GM04503 (cell line): ENCODE results near the gene MGAT5.

Source experiments
- DNase-seq: peaks from one replicate; pipeline ENCODE4 v3.0.0-alpha.2; 2012; ENCODE audit warnings: low read depth

MGAT5 gene

DNA sequence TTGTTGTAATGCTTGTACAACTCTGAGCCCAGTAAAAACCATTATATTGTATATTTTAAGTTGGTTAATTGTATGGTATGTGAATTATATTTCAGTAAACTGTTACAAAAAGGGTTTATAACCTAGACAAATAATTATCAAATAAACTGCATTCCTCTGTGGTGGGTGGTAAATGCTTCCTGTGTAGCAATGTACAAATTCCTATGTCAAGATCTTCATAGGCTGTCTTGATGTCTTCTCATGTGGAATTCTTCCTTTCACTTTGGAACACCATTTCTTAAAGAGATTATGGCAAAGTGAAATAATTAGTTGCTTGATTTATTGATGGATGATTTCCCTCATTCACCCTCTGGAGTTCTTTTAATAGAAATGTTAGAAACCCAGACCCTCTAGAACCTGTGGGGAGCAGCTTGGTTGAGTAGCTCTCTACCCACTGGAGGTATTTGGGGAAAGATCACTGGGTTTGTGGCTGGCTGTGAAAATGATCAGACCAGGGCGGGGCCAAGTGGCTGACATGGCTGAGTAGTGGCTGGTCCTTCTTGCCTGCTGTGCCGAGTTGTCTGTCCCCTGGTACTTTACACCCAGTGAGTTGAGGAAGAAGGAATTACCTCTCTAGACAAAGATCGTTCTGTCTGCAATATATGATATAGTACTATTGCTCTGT is 22.4 kb upstream of the MGAT5 start:
- no peak for DNase-seq

GRCh38 chr2:134231965-134232340 is 21.9 kb upstream of the MGAT5 start:
- peak; percentile 63 for DNase-seq

- no peak for DNase-seq
Measured at GRCh38 chr2:134232461-134232860, 21.4 kb upstream of the MGAT5 start.

DNA sequence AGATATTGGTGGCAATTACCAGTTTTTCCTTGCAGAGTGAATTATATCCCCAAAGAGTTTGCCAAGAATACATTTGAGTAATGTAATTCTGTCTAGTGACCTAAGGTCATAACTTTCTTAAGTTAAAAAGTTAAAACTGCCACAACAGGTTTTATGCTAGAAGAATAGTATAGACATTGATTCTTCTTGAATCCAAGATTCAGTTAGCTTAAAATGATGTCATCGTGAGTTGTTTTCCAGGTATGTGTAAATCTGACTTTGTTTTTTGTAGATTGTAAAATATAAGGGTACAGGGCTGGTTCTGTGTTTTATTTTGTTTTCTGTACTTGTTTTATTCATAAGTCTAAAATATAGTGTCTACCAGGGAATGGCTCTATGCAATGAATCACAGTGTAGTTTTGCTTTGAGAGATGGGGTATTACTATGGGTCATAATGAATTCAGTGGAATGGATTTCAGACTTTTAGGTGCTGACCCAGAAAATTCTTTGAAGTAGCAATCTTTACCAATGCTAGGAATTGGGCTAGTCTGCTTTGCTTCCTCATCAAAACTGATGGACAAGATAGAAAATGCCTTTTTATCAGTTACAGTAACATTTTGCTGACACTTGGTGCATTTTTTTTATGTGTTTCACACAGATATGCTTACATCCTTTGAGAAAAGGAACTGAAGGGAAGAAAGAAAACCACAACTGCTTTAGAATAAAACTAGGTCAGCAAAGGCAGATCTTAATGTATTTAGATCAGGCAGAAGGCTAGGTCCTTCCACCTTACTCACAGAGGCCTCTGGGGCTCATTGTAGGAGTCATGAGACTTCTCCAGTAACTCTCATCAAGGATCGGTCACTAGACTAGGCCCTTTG is 20.8 kb upstream of the MGAT5 start:
- DNase-seq: no peak

GRCh38 chr2:134233728-134234136 is 20.1 kb upstream of the MGAT5 start:
- DNase-seq: no peak

- no peak for DNase-seq
Measured at GRCh38 chr2:134234535-134234934, 19.3 kb upstream of the MGAT5 start.

- DNase-seq: no peak
Measured at GRCh38 chr2:134235510-134236144, 18.2 kb upstream of the MGAT5 start.

- DNase-seq: no peak
Measured at GRCh38 chr2:134238371-134238770, 15.5 kb upstream of the MGAT5 start.

DNA sequence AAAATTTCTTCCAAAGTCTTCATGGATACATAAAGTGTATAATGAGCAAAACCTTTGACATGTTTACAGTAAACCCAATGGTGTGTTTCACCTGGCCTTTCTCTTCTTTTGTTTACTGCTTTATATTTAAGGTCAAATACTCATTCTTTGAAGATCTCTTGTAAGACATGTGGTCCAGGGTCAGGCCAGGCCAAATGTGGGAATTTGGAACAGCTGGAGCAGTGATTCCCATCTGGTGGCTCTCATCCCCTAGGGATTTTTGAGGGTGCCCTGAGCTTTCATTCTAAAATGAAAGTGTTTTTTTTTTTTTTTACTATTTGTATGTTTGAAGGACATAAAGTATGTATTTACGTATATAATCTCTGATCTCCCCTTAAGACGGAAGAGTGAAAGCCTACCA is 13.8 kb upstream of the MGAT5 start:
- no peak for DNase-seq

DNA sequence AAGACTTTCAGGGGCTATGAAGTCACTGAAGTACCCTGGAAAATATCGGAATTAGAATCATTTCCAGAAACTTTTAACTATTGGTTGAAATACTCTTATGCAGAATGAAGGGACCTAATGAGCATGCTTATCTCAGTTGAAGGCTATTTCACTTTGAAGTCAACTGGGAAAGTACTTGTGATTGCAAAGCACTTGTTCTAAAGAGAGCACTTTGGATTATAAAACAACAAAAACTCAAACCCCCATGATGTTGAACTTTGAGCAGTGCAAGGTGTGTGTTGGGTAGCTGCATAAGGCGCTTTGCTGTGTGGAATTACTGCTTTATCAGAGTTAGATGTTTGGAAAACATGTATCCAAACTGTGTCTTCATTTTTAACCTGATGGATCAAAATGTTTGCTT is 12.0 kb upstream of the MGAT5 start:
- DNase-seq: no peak

DNA sequence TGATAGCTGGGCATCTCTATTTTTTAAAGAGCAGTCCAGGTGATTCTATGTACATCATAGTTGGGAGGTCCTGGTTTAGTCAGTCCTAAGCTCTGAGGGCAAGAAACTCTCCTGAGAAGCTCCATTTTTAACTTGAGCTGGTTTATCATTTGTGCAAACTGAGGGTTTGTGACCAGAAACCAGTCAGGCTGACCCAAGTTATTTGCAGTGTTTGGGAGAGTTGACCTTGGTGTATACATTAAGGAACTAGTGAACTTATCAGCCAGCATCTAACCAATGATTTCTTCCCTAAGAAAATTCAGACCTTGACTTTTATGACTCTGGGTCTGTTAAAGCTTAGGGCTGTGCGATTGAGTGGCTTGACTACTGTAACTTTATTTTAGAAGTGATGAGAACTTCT is 10.6 kb upstream of the MGAT5 start:
- DNase-seq: no peak

DNA sequence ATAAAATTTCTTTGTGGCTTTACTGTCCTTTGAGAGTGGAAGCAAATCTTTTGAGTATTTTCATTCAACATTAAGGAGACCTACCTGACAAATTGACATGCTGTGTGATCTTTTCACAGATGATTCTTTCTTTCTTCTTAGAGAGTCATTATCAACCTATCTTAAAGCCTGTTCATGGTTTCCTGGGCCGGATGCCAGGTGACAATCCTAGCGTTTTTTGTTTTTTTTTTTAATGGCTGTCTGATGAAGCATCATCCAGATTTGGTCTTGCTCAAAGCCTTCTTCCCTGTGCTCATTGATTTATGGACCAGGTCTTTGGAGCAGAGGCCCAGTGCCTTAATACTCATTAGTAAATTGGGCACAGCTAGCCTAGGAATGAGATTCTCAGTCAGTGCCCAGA is 9.8 kb upstream of the MGAT5 start:
- DNase-seq: no peak

GRCh38 chr2:134244587-134244986 is 9.3 kb upstream of the MGAT5 start:
- no peak for DNase-seq

DNA sequence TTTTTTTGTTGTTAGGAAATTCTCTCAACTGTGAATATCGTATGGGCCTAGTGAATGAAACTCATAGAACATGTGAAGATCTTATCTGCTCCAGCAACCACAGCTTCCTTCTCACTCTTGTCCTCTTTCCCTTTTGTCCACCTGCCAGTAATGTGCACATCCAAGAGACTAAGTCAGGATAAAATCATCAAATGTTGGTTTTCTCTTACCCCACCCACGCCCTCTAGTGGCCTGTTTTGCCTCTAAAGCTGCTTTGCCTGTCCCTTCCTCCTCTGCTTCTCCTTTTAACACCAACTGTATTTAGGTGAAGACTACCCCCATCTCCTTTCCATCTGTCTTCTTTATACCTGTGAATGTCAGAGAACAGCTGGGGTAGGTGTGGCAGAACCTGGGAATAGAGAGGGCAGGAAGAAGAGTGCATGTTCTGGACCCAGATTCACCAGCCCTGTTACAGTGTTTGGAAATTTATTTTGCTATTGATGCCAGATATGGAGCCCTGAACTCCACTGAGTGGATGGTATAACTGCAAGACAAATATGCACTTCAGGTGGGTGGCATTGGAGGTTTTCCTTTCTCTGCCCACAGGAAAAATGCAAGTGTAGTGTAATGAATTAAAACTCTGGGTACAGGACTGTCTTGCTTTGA is 8.4 kb upstream of the MGAT5 start:
- no peak for DNase-seq

- DNase-seq: no peak
Measured at GRCh38 chr2:134246154-134246874, 7.6 kb upstream of the MGAT5 start.

DNA sequence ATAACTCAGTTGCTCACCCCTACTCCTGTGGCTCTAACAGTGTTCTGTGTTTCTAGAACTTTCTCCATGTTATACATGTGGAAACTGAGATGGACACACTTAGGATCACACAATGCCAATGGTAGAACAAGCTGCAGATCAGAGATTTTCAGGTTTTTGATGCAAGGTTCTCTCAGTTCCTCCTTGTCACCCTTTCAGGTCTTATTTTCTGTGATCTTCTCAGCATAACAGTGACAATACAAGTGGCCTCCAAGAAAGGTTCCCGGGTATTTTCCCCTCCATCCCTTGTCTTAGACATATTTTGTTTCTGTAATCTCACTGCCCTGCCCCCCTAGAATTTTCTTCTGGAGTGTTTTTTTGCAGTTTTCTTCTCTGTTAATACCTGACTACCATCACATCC is 6.2 kb upstream of the MGAT5 start:
- DNase-seq: no peak

- DNase-seq: no peak
Measured at GRCh38 chr2:134248913-134249312, 5.0 kb upstream of the MGAT5 start.

GRCh38 chr2:134249755-134250154 is 4.1 kb upstream of the MGAT5 start:
- no peak for DNase-seq

DNA sequence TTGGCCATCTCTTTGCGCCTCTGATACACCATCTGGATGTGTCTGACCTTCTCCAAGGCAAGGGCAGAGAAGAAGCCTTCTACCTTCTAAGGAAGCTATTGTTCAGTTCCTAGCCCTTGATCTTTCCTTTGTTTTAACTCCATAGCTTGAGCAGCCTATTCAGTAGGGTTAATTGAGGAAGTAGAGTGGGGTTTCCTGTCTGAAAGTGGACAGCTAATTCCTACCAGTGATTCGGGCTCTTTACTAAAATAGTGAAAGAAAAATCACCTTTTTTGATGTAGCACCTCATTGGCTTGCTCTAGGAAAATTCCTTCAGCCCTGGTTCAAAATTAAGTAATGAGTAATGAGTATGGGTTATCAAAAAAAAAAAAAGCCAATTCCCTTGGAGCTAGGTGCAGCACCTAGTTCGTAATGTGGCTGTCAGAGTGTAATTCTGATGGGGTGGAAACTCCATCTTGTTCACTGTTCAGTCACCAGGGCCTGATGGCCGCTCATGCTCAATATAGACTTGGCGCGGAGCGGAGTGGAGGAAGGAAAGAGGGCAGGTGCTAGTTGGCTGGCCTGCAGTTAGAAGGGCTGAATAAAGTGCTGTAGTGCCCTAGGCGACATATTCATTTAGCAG is 2.9 kb upstream of the MGAT5 start:
- DNase-seq: no peak

- no peak for DNase-seq
Measured at GRCh38 chr2:134252092-134252750, 1.7 kb upstream of the MGAT5 start.

DNA sequence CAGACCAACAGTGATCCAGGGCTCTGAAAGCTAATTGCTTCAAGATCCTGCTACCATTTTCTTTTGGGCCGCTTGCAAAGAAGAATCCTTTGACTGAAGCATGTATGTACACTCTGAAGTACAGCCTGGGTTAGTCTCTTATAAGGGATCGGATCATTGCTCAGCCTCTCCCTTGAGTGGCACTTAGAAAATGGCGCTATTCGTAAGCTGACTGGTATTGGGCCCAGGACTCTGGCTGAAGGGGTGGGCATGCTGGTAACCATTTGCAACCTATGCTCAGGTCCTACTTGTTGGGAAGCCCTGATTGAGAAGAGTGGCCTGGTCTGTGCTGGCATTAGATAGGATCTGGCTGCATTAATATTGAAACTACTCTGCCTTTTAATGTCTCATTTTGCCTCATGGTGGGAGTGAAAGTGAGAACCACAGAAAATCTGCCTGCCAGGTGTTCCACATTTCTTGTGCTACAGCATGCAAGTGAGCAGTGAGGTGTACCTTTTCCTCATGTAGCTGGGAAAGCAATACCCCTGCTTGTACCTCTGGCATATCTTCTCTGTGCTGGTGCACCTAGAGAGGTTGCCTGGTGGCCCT is 661 bp upstream of the MGAT5 start:
- no peak for DNase-seq
